ENCODE measurements around the gene STMP1. TPM values are rescaled to one million over a fixed set of nuclear protein-coding genes. Genes with fewer than 3 reads are reported as not detected.

Gene STMP1
- total and polyA plus RNA-seq, 2 of the 13 experiments (the other 11 are each of a cell fraction or from before 2014, with no cell fraction given) = 7.2 to 16.2 TPM

GRCh38 chr7:135664046-135664589, 1.8 kb downstream of the STMP1 start (continued):
- TF ChIP-seq NRL (CRISPR knock-in tag; IDR thresholded peaks at IDR 0.05; ENCODE audit: borderline replicate concordance) (no peak), HNRNPL (IDR thresholded peaks at IDR 0.05; ENCODE audit: low read depth, low read length) (no peak), MXI1 (IDR thresholded peaks at IDR 0.05; ENCODE audit: borderline replicate concordance, low read depth, low read length) (no peak), ZKSCAN5 (CRISPR knock-in tag; IDR thresholded peaks at IDR 0.05) (no peak), JUNB (CRISPR knock-in tag; IDR thresholded peaks at IDR 0.05; ENCODE audit: borderline replicate concordance) (no peak), KLF12 (CRISPR knock-in tag; IDR thresholded peaks at IDR 0.05; ENCODE audit: borderline replicate concordance) (no peak), BCL3 (CRISPR knock-in tag; IDR thresholded peaks at IDR 0.05) (no peak), RNF219 (CRISPR knock-in tag; IDR thresholded peaks at IDR 0.05) (no peak), SOX6 (IDR thresholded peaks at IDR 0.05) (no peak), SOX6 (CRISPR knock-in tag; IDR thresholded peaks at IDR 0.05) (no peak)

GRCh38 chr7:135665042-135665441, 2.7 kb downstream of the STMP1 start:
- ChIA-PET POLR2A (no interaction called here), CTCF (ENCODE audit: low intra/inter-chr PET ratio, low total read pairs) (no interaction called here)
- no peak overlapping the region for H2AFZ ChIP-seq (ENCODE audit: low read length)
- no peaks in the 10 kb centered on the region; a peak in 1 of 5 replicates for H3K27me3 ChIP-seq (ENCODE audit: control insufficient read depth in 1 of 2, insufficient read depth in 2 of 2, low read length in 2 of 2)
- H3K4me2 ChIP-seq (ENCODE audit: low read depth, low read length) = no peak overlapping the region
- DNase-seq (ENCODE audit: low spot score) (no peak), ATAC-seq (no peak), FAIRE-seq (no peak)
- no peaks in the 10 kb centered on the region for H4K20me1 ChIP-seq (ENCODE audit: insufficient read depth, low read length)
- no peak overlapping the region for H3K4me3 ChIP-seq (replicated peaks in 1 of 3; ENCODE audit: insufficient read depth in 1 of 3, low read depth in 2 of 3, low read length in 3 of 3)
- H3K27ac ChIP-seq (ENCODE audit: extremely low read length, insufficient read depth, low read length) = no peak overlapping the region
- H3K36me3 ChIP-seq (replicated peaks in 1 of 2; ENCODE audit: control insufficient read depth in 1 of 2, insufficient read depth in 2 of 2, low read length in 2 of 2) = no peaks in the 10 kb centered on the region; a peak in 1 of 5 replicates
- no TSS peak for BruUV-seq (replicated peaks)
- H3K4me1 ChIP-seq (ENCODE audit: insufficient read depth, low read length) = peaks cover 44% of the 10 kb centered on the region
- H3K9me3 ChIP-seq (ENCODE audit: low read length) = no peaks in the 10 kb centered on the region
- peaks cover 47% of the 10 kb centered on the region for H3K79me2 ChIP-seq (ENCODE audit: insufficient read depth, low read length)
- 81% methylated on average over 3 of the region's 3 CpGs for WGBS (ENCODE audit: low lambda C conversion rate)
- in situ Hi-C loops (cut with HindIII; ENCODE audit: extremely low pct_ligation_motif_present, low pct_unique_long_range_greater_than_20kb) (no loop called here), intact Hi-C loops (cut with micrococcal nuclease; ENCODE audit: unreplicated experiment) (loop anchor here (5.0 kb wide), 1 partner anchor 158 kb away; no protein-coding TSS in a partner anchor)
- H3K9ac ChIP-seq (ENCODE audit: insufficient read depth, low read depth, low read length) = no peak overlapping the region
- TF ChIP-seq ZC3H4 (CRISPR knock-in tag; IDR thresholded peaks at IDR 0.05; ENCODE audit: borderline replicate concordance) = no peak
- TF ChIP-seq ZNF101 (CRISPR knock-in tag; IDR thresholded peaks at IDR 0.05; ENCODE audit: borderline replicate concordance, low read depth) = no peak
- TF ChIP-seq PATZ1 (CRISPR knock-in tag; IDR thresholded peaks at IDR 0.05) = no peak
- TF ChIP-seq REPIN1 (CRISPR knock-in tag; IDR thresholded peaks at IDR 0.05; ENCODE audit: borderline replicate concordance, low read depth) = no peak

Data from HepG2 (cell line).